LNCAP (cell line): ENCODE results near the gene TRIM17.

Source experiments
- TF ChIP-seq, protein P1 (sequence below): fragments of 450-650 bp; IDR thresholded peaks from 2 replicates; pipeline ENCODE4 v1.5.1; 2017; ENCODE audit warnings: mild to moderate bottlenecking

The TRIM17 gene

DNA sequence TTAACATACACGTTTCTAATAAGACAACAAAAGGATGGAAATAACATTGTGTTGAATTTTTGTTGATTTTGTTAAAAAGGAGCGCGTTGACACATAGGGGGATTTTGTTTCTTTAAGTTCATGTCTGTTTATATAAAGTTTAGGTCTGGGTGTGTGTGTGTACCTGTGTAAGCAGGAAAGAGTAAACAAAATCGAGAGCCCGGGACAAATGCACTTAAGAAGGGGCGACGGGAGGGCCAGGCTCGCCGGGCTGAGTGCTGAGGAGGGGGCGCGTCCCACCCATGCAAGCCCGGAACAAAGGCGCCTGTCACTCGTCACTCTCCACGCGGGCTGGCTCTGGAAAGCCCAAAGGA, 28.8 kb upstream of the TRIM17 start:
- TF ChIP-seq, protein P1, sequence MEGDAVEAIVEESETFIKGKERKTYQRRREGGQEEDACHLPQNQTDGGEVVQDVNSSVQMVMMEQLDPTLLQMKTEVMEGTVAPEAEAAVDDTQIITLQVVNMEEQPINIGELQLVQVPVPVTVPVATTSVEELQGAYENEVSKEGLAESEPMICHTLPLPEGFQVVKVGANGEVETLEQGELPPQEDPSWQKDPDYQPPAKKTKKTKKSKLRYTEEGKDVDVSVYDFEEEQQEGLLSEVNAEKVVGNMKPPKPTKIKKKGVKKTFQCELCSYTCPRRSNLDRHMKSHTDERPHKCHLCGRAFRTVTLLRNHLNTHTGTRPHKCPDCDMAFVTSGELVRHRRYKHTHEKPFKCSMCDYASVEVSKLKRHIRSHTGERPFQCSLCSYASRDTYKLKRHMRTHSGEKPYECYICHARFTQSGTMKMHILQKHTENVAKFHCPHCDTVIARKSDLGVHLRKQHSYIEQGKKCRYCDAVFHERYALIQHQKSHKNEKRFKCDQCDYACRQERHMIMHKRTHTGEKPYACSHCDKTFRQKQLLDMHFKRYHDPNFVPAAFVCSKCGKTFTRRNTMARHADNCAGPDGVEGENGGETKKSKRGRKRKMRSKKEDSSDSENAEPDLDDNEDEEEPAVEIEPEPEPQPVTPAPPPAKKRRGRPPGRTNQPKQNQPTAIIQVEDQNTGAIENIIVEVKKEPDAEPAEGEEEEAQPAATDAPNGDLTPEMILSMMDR = no peak

DNA sequence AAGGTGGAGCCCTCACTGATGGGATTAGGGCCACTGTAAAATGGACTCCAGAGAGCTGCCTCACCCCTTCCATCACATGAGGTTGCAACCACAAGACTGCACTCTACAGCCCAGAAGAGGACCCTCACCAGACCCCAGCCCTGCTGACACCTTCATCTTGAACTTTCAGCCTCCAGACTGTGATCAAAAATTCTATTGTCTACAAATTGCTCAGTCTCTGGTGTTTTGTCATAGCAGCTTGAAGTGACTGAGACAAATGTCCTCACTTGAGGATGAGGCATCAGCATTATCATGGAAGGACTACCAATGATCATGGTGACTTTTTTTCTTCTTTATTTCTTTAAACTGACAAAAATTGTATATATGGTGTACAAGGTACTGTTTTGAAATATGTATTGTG, 26.7 kb upstream of the TRIM17 start:
- TF ChIP-seq, protein P1 = no peak

DNA sequence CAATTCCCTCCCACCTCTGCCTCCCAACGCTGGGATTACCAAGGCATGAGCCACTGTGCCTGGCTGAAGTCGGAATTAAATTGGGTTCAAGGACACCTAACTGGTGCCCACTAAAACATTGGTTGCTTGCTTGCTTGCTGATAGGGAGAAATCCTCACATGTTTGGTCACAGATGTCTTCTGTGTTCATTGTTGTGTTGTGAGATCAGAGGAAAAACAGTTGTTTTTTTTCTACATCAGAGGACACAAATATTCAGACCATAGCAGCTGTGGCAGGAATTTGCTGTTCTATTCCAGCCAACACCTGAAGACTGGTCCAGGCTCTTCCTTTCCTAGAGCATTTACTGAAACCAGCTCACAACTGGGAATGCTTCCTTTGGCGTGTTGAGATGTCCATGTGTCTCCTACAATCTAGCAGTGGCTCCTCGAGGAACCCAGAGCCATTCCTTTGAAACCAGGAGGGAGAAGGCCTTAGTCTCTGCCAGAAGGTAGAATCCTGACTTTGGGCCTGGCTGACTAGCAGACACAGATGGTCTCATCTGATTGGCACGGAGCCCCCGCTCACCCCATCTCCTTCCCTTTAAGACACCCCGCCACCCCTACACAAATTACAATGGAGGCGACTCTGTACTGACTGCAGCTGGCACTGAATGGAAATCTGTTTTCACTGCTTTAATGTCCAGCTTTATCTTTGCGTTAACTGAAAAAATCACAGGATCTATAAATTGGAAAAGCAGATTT, 24.3 kb upstream of the TRIM17 start:
- TF ChIP-seq, protein P1 = no peak

DNA sequence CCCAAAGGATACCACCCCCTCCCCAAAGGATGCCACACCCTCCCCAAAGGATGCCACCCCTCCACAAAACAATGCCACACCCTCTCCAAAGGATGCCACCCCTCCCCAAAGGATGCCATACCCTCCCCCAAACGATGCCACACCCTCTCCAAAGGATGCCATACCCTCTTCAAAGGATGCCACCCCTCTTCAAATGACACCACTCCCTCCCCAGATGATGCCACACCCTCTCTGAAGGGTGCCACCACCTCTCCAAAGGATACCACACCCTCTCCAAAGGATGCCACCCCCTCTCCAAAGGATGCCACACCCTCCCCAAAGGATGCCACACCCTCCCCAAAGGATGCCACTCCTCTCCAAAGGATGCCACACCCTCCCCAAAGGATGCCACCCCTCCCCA, 21.6 kb upstream of the TRIM17 start:
- TF ChIP-seq, protein P1 = no peak

DNA sequence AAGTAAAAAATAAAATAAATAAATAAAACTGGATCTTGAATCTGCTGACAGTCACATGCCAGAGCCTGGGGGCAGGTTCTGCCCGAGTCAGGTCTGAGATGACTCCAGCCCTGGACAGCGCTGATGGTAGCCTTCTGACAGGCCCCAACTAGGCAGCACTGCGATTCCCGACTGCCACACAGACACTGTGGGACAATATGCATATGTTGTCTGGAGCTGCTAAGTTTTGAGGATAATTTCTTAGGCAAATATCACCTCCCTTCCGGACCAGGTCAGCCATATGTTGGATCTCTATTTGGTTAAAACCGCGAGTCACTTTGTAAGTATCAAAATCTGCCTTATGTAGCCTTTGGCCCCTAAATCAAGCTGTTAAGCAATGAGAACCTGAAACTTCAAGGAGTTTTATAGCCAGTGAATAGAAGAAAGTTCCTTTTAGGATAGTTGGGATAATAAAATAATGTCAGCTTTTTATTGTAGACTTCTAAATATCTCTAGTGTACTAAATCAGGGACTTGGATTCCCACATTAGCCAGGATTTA, 20.8 kb upstream of the TRIM17 start:
- TF ChIP-seq, protein P1 = no peak

DNA sequence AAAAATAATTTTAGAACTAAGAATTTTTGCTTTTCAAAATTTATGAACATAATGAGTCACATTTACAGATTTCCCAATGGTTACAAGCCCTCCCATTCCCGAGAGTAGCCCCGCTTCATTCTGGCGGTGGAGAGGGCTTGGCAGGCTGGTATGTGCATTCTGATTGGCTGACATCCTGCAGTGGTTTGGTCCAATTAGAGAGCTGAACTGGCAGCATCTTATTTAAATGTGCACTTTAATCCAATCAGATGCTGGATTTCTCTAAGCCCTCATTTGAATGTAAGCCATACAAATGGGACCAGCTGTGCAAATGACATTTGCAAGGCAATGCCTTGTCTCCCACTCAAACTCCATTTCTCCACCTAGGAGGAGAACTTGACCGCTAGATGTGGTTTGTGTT, 18.0 kb upstream of the TRIM17 start:
- TF ChIP-seq, protein P1 = no peak

DNA sequence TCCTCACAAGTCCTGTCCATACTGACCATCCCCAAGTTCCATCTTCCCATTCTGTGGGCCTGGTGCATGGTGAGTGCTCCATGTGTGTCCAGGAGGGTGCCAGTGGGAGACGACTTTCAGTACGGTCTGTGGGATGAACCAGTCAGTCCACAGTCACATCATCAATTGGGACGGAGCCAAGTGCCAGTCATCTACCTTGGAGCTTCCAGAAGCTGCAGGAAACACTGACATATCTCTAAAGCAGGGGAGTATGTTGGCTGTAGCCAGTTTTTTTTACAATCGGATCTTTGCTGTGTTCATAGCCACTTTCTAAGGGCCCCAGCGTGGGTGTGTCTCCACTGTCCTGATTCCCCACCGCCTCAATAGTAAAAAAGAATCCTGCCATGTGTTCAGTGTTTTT, 13.6 kb upstream of the TRIM17 start:
- TF ChIP-seq, protein P1 = no peak
